Esophagus squamous epithelium (tissue), 5 donors: ENCODE data around the gene PCBD1. TPM values are rescaled to one million over a fixed set of nuclear protein-coding genes. Genes with fewer than 3 reads are reported as not detected.
A peak's percentile ranks its signal among the peaks of the same experiment; 100 is the strongest.

Experiments used
- DNase-seq: peaks from one replicate; lab custom pipeline; 2025; lab: John Stamatoyannopoulos, UW
- H3K27ac ChIP-seq, 4 donors: fragments of 200-600 bp; sonication (generic); one replicate each; pipeline ENCODE4 v1.5.1; 2016 to 2019; ENCODE audit warnings: mild to moderate bottlenecking in 1 of 4
- H3K27me3 ChIP-seq, 4 donors: fragments of 200-600 bp; sonication (generic); 1 replicate in 3 of 4; 2 replicates in 1 of 4; pipeline versions ENCODE4 v1.5.1 to v1.6.0; 2017 to 2021; ENCODE audit warnings: antibody characterized with exemption in 1 of 4
- H3K36me3 ChIP-seq, 3 donors: fragments of 200-600 bp; sonication (generic); one replicate each; pipeline ENCODE4 v1.5.1; 2016 to 2019
- H3K4me1 ChIP-seq, 3 donors: fragments of 200-600 bp; sonication (generic); one replicate each; pipeline ENCODE4 v1.5.1; 2017 to 2019
- H3K4me3 ChIP-seq, 4 donors: fragments of 200-600 bp; sonication (generic); 1 replicate in 3 of 4; 2 replicates in 1 of 4; pipeline ENCODE4 v1.5.1; 2016 to 2019; ENCODE audit warnings: mild to moderate bottlenecking in 2 of 4, moderate library complexity in 1 of 4
- H3K9me3 ChIP-seq, 3 donors: fragments of 200-600 bp; sonication (generic); one replicate each; pipeline ENCODE4 v1.5.1; 2016 to 2019
- CTCF ChIP-seq, 6 experiments: fragments of 450-650 bp in 4 of 6; fragments of 200-600 bp in 2 of 6; sonication (generic) in 2 of 6; IDR thresholded peaks; one replicate each; pipeline ENCODE4 v1.5.1; 2016 to 2019; ENCODE audit warnings: antibody characterized with exemption in 6 of 6, mild to moderate bottlenecking in 4 of 6, moderate library complexity in 4 of 6
- POLR2A ChIP-seq, 4 donors: fragments of 450-650 bp; IDR thresholded peaks; one replicate each; pipeline ENCODE4 v1.6.1; 2017; ENCODE audit warnings: antibody characterized with exemption in 4 of 4, mild to moderate bottlenecking in 4 of 4, moderate library complexity in 3 of 4
- WGBS, 2 donors: methylation state at CpG; one replicate each; pipeline ENCODE4 v1.1.5; 2018; 5-methylcytosine and 5-hydroxymethylcytosine counted together
- intact Hi-C: fragments of 100-400 bp; cut with DNase I; formaldehyde crosslinking; loops from one replicate; pipeline ENCODE4 v1.15.0; 2022
- total RNA-seq, 4 donors: library from RNA; depleted of rRNA; stranded (reverse); fragments of >200 nt; gene quantifications; one replicate each; pipeline ENCODE4 v1.1.0, GENCODE V29; 2016
- donor health status: DM: yes; HTN: yes; CAD: no.

PCBD1 gene
- total RNA-seq = 10 to 100 TPM; 26.2 to 56.3 (median 41.5) TPM

- intact Hi-C loops = no loop called here
- no peaks in the 10 kb centered on the region for H3K9me3 ChIP-seq
- TF ChIP-seq CTCF (IDR thresholded peaks at IDR 0.05) (no peak), POLR2A (IDR thresholded peaks at IDR 0.05) (peak in 2 of 4 donors; percentile 19 to 55)
These were observed at the start of gene PCBD1 for GRCh38 chr10:70887804-70888800. Gene PCBD1, minus strand, starts transcription at chr10:70888565. Its CDS starts 32 bp downstream, at chr10:70888533.

GRCh38 chr10:70937661-70938060 lies 49.3 kb upstream of the PCBD1 start:
- Histone ChIP-seq H3K27me3 (peaks cover 0 to 14% (median 0%) of the 10 kb centered on the region in 4 donors), H3K4me1 (peaks cover 6 to 10% (median 7%) of the 10 kb centered on the region in 3 donors), H3K4me3 (no peak overlapping the region), H3K27ac (no peak overlapping the region), H3K9me3 (no peaks in the 10 kb centered on the region), H3K36me3 (no peaks in the 10 kb centered on the region)
- no peak for DNase-seq
- WGBS, 2 donors = 90 to 98% methylated on average over 3 to 4 of the region's 7 CpGs
- intact Hi-C loops = no loop called here
- TF ChIP-seq CTCF (IDR thresholded peaks at IDR 0.05) (no peak), POLR2A (IDR thresholded peaks at IDR 0.05) (no peak)

More at GRCh38 chr10:70887804-70888800, at the start of gene PCBD1:
- DNase-seq = no peak
- 2 to 4% methylated on average over 5 to 31 of the region's 85 CpGs for WGBS, 2 donors
- H3K4me3 ChIP-seq = peak within 1 kb of the TSS; percentile 80 to 92 (median 86)
- no peaks in the 10 kb centered on the region for H3K27me3 ChIP-seq
- peak within 1 kb of the TSS; percentile 89 to 93 (median 92) for H3K27ac ChIP-seq
- peaks cover 7 to 42% (median 11%) of the 10 kb centered on the region in 3 donors for H3K4me1 ChIP-seq
- peaks cover 0 to 22% (median 0%) of the 10 kb centered on the region in 3 donors for H3K36me3 ChIP-seq

- H3K36me3 ChIP-seq = no peaks in the 10 kb centered on the region
- 40% methylated on average over 1 to 3 of the region's 6 CpGs for WGBS, 2 donors
- H3K4me3 ChIP-seq = no peak overlapping the region
- H3K27ac ChIP-seq = no peak overlapping the region
- H3K4me1 ChIP-seq = peaks cover 6 to 10% (median 7%) of the 10 kb centered on the region in 3 donors
- H3K27me3 ChIP-seq = peaks cover 0 to 27% (median 0%) of the 10 kb centered on the region in 4 donors
- no peak for DNase-seq
- intact Hi-C loops = no loop called here
- TF ChIP-seq POLR2A (IDR thresholded peaks at IDR 0.05) (no peak), CTCF (IDR thresholded peaks at IDR 0.05) (no peak)
- H3K9me3 ChIP-seq = no peaks in the 10 kb centered on the region
These were observed 47.7 kb upstream of the PCBD1 start for GRCh38 chr10:70936111-70936510.

- no peaks in the 10 kb centered on the region for H3K36me3 ChIP-seq
- no peaks in the 10 kb centered on the region for H3K9me3 ChIP-seq
- no peak overlapping the region for H3K27ac ChIP-seq
- H3K27me3 ChIP-seq = peaks cover 0 to 27% (median 0%) of the 10 kb centered on the region in 4 donors
- H3K4me1 ChIP-seq = peaks cover 6 to 14% (median 7%) of the 10 kb centered on the region in 3 donors
- no peak for DNase-seq
- no peak overlapping the region for H3K4me3 ChIP-seq
- 76 to 81% methylated on average over 5 to 6 of the region's 10 CpGs for WGBS, 2 donors
- intact Hi-C loops = no loop called here
- no peak for TF ChIP-seq POLR2A (IDR thresholded peaks at IDR 0.05)
- TF ChIP-seq CTCF (IDR thresholded peaks at IDR 0.05) = no peak
These were observed 47.3 kb upstream of the PCBD1 start for GRCh38 chr10:70935631-70936030.
